ENCODE measurements around the gene C9orf85. TPM values are rescaled to one million over a fixed set of nuclear protein-coding genes. Genes with fewer than 3 reads are reported as not detected.
"Not testable (repeated sequence)": the region's sequence is repeated elsewhere in the genome, so short reads cannot be mapped to it uniquely, and the experiment has no call there.

Gene C9orf85
- total and polyA plus RNA-seq, 4 experiments from 2014 or later = 8.2 to 10.9 (median 10.5) TPM

DNA sequence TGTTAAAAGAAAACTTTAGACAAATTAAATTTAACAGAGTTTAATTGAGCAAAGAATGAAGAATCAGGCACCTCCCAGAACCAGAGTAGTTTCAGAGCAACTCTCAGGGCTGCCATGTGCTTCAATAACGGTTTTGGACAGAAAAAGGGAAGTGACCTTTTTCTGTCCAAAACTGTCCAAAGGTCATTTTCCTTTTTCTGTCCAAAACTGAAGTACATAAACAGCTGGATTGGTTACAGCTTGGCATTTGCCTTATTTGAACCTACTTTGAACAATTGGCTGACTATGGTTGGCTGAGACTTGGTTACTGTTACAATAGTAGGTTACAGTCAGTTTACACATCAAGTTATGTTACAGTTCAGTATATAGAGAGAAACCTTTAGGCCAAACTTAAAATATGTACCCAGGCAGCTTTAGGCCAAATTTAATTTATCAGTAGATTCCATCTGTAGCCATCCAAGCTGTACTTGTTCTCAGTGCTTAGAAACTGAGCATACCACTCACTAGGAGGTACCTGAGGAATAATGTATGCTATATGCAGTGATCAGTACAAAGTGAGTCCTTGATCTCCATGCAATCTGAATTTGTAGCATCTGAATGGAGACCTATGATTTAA lies 44.0 kb downstream of the C9orf85 start:
- no peaks in the 10 kb centered on the region for H3K9me3 Mint-ChIP-seq
- Histone ChIP-seq H3K4me3 (ENCODE audit: low read length in 2 of 2) (no peak overlapping the region), H3K36me3 (ENCODE audit: insufficient read depth, low read length) (peaks cover 8% of the 10 kb centered on the region), H3K27ac (ENCODE audit: low read depth, low read length) (no peak overlapping the region), H3K27me3 (ENCODE audit: insufficient read depth, low read length) (no peaks in the 10 kb centered on the region), H3K4me1 (ENCODE audit: insufficient read depth, low read length) (no peaks in the 10 kb centered on the region), H3K9me3 (ENCODE audit: control insufficient read depth in 1 of 2, low read length in 2 of 2) (no peaks in the 10 kb centered on the region)
- no peaks in the 10 kb centered on the region for H3K27me3 Mint-ChIP-seq
- DNase-seq = no peak
- ChIA-PET CTCF (ENCODE audit: partially characterized antibody) (no interaction called here), POLR2A (ENCODE audit: partially characterized antibody) (no interaction called here)
- peaks cover 0 to 3% (median under 1%) of the 10 kb centered on the region in 4 donors for H3K4me1 Mint-ChIP-seq
- no peak overlapping the region for H3K27ac Mint-ChIP-seq
- peaks cover 37 to 39% of the 10 kb centered on the region in 2 donors for H3K36me3 Mint-ChIP-seq
- no peak overlapping the region for H3K4me3 Mint-ChIP-seq
- intact Hi-C loops (cut with micrococcal nuclease) = no loop called here

DNA sequence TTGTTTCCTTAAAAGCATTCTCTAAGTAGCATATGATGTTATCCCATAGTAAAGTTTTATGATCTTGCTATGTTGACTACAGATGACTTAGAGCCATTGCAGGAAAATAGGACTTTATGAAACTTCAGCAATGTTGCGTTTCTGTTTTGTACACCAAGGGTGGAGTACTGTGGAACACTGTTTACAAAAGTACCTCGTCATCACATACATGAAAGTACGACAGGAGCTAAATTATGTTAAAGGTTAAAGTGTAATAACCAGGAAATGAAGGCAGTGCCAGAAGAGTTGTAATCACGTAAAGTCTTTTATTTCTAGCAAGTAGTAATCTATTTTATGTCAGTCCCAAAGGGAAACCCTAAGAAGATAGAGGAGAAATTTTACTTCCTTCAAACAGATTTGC lies 50.9 kb downstream of the C9orf85 start:
- no peak overlapping the region for H3K4me3 Mint-ChIP-seq
- H3K4me1 ChIP-seq (ENCODE audit: insufficient read depth, low read length) = no peaks in the 10 kb centered on the region
- no peak for DNase-seq
- H3K27me3 Mint-ChIP-seq = no peaks in the 10 kb centered on the region
- peaks cover 8% of the 10 kb centered on the region for H3K36me3 ChIP-seq (ENCODE audit: insufficient read depth, low read length)
- no peak overlapping the region for H3K27ac Mint-ChIP-seq
- CTCF ChIA-PET (ENCODE audit: partially characterized antibody) = no interaction called here
- H3K27me3 ChIP-seq (ENCODE audit: insufficient read depth, low read length) = no peaks in the 10 kb centered on the region
- H3K9me3 ChIP-seq (ENCODE audit: control insufficient read depth in 1 of 2, low read length in 2 of 2) = no peaks in the 10 kb centered on the region
- H3K9me3 Mint-ChIP-seq = peaks cover 0 to 11% (median 5%) of the 10 kb centered on the region in 8 donors
- no peak overlapping the region for H3K27ac ChIP-seq (ENCODE audit: low read depth, low read length)
- POLR2A ChIA-PET (ENCODE audit: partially characterized antibody) = interaction anchor here (0.6 kb wide), 1 partner anchor 32 kb away, joined by 4 read pairs; no protein-coding TSS in a partner anchor
- intact Hi-C loops (cut with micrococcal nuclease) = no loop called here
- peaks cover 0 to 5% (median under 1%) of the 10 kb centered on the region in 4 donors for H3K4me1 Mint-ChIP-seq
- H3K36me3 Mint-ChIP-seq = peaks cover 51 to 55% of the 10 kb centered on the region in 2 donors
- H3K4me3 ChIP-seq (ENCODE audit: low read length in 2 of 2) = no peak overlapping the region

DNA sequence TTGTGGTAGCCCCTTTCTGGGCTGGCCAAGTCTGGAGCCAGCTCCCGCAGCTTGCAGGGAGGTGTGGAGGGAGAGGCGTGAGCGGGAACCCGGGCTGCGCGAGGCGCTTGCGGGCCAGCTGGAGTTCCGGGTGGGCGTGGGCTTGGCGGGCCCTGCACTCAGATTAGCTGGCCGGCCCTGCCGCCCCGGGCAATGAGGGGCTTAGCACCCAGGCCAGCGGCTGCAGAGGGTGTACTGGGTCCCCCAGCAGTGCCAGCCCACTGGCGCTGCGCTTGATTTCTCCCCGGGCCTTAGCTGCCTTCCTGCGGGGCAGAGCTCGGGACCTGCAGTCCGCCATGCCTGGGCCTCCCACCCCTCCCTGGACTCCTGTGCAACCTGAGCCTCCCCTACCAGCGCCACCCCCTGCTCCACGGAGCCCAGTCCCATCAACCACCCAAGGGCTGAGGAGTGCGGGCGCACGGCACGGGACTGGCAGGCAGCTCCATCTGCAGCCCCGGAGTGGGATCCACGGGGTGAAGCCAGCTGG lies 52.1 kb downstream of the C9orf85 start:
- Mint-ChIP-seq H3K9me3 (peaks cover under 1 to 21% (median 12%) of the 10 kb centered on the region in 8 donors), H3K36me3 (peaks cover 60 to 61% of the 10 kb centered on the region in 2 donors)
- not testable (repeated sequence) for H3K27ac Mint-ChIP-seq

DNA sequence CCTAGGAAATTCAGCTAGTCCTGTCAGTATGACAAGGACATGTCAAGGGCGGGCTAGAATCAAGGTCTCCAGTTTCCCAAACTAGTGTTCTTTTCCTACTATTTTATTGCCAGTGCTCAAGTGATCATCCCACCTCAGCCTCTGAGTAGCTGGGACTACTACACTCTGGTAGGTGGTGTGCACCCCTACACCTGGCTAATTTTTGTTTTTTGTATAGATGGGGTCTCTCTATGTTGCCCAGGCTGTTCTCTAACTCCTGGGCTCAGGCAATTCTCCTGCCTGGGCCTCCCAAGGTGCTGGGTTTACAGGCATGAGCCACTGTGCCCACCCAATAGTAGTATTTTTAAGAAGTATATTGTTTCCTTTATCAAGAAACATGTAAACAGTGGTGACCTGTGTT lies 54.0 kb downstream of the C9orf85 start:
- Histone ChIP-seq H3K27me3 (ENCODE audit: insufficient read depth, low read length) (no peaks in the 10 kb centered on the region), H3K27ac (ENCODE audit: low read depth, low read length) (no peak overlapping the region), H3K36me3 (ENCODE audit: insufficient read depth, low read length) (no peaks in the 10 kb centered on the region), H3K9me3 (ENCODE audit: control insufficient read depth in 1 of 2, low read length in 2 of 2) (peaks cover 0 to 3% of the 10 kb centered on the region in 2 donors), H3K4me3 (ENCODE audit: low read length in 2 of 2) (no peak overlapping the region), H3K4me1 (ENCODE audit: insufficient read depth, low read length) (no peaks in the 10 kb centered on the region)
- ChIA-PET CTCF (ENCODE audit: partially characterized antibody) (interaction anchor here (1.3 kb wide), 1 partner anchor 60 kb away, joined by 4 read pairs; no protein-coding TSS in a partner anchor), POLR2A (ENCODE audit: partially characterized antibody) (no interaction called here)
- intact Hi-C loops (cut with micrococcal nuclease) = no loop called here
- Mint-ChIP-seq H3K27ac (peak overlapping the region in 1 of 7 donors; percentile 14), H3K4me3 (no peak overlapping the region), H3K4me1 (peaks cover 0 to 5% (median 1%) of the 10 kb centered on the region in 4 donors), H3K36me3 (peaks cover 58 to 70% of the 10 kb centered on the region in 2 donors), H3K9me3 (peaks cover 4 to 29% (median 22%) of the 10 kb centered on the region in 8 donors), H3K27me3 (no peaks in the 10 kb centered on the region)
- DNase-seq = no peak

More for the DNA sequence above, 52.1 kb downstream of the C9orf85 start:
- DNase-seq; H3K4me3 Mint-ChIP-seq; intact Hi-C loops (cut with micrococcal nuclease); H3K4me1 ChIP-seq (ENCODE audit: insufficient read depth, low read length); H3K9me3 ChIP-seq (ENCODE audit: control insufficient read depth in 1 of 2, low read length in 2 of 2); H3K27me3 Mint-ChIP-seq; H3K4me3 ChIP-seq (ENCODE audit: low read length in 2 of 2); H3K27me3 ChIP-seq (ENCODE audit: insufficient read depth, low read length); POLR2A ChIA-PET (ENCODE audit: partially characterized antibody); H3K27ac ChIP-seq (ENCODE audit: low read depth, low read length); H3K4me1 Mint-ChIP-seq; H3K36me3 ChIP-seq (ENCODE audit: insufficient read depth, low read length): not testable (repeated sequence)
- CTCF ChIA-PET (ENCODE audit: partially characterized antibody) = interaction anchor here (1.4 kb wide), 1 partner anchor 359 kb away, joined by 3 read pairs; no protein-coding TSS in a partner anchor

- Histone ChIP-seq H3K4me3 (ENCODE audit: low read length in 2 of 2) (no peak overlapping the region), H3K27ac (ENCODE audit: low read depth, low read length) (no peak overlapping the region), H3K4me1 (ENCODE audit: insufficient read depth, low read length) (no peaks in the 10 kb centered on the region), H3K36me3 (ENCODE audit: insufficient read depth, low read length) (no peaks in the 10 kb centered on the region), H3K27me3 (ENCODE audit: insufficient read depth, low read length) (no peaks in the 10 kb centered on the region), H3K9me3 (ENCODE audit: control insufficient read depth in 1 of 2, low read length in 2 of 2) (peaks cover 0 to 3% of the 10 kb centered on the region in 2 donors)
- intact Hi-C loops (cut with micrococcal nuclease) = no loop called here
- ChIA-PET POLR2A (ENCODE audit: partially characterized antibody) (no interaction called here), CTCF (ENCODE audit: partially characterized antibody) (interaction anchor here (0.9 kb wide), 1 partner anchor 148 kb away, joined by 3 read pairs; no protein-coding TSS in a partner anchor)
- H3K9me3 Mint-ChIP-seq = peaks cover 4 to 29% (median 22%) of the 10 kb centered on the region in 8 donors
- no peak overlapping the region for H3K27ac Mint-ChIP-seq
- peaks cover 66 to 72% of the 10 kb centered on the region in 2 donors for H3K36me3 Mint-ChIP-seq
- peaks cover 0 to 5% (median 2%) of the 10 kb centered on the region in 4 donors for H3K4me1 Mint-ChIP-seq
- H3K4me3 Mint-ChIP-seq = no peak overlapping the region
- H3K27me3 Mint-ChIP-seq = no peaks in the 10 kb centered on the region
- no peak for DNase-seq
These were observed 55.2 kb downstream of the C9orf85 start for GRCh38 chr9:71966601-71967000.

DNA sequence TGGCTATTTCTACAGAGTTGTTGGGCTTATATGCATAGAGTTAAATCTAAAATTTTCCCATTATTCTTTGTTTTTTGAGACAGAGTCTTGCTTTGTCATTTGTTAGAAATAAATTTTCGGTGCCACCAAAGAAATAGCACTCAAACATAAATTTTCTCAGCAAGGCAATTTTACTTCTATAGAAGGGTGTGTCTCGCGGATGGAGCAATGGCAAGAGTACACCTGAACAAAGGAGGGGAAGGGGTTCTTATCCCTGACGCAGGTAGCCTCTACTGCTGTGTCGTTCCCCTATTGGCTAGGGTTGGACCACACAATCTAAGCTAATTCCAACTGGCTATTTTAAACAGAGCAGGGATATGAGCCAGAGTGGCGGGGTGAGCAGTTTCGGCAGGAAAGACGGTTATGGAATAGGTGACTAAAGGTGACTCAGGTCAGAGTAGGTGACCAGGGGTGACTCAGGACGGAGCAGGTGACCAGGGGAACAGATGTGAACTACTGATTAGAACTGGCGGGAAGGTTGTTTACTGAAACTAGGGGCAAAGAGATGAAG lies 57.2 kb downstream of the C9orf85 start:
- H3K36me3 ChIP-seq (ENCODE audit: insufficient read depth, low read length) = no peaks in the 10 kb centered on the region
- peaks cover 0 to 3% of the 10 kb centered on the region in 2 donors for H3K9me3 ChIP-seq (ENCODE audit: control insufficient read depth in 1 of 2, low read length in 2 of 2)
- no peak for DNase-seq
- H3K9me3 Mint-ChIP-seq = peaks cover 4 to 29% (median 22%) of the 10 kb centered on the region in 8 donors
- H3K4me3 Mint-ChIP-seq = peak overlapping the region in 1 of 8 donors; percentile 26
- H3K4me1 ChIP-seq (ENCODE audit: insufficient read depth, low read length) = no peaks in the 10 kb centered on the region
- no peaks in the 10 kb centered on the region for H3K27me3 Mint-ChIP-seq
- peaks cover 61 to 65% of the 10 kb centered on the region in 2 donors for H3K36me3 Mint-ChIP-seq
- intact Hi-C loops (cut with micrococcal nuclease) = no loop called here
- H3K27ac ChIP-seq (ENCODE audit: low read depth, low read length) = no peak overlapping the region
- CTCF ChIA-PET (ENCODE audit: partially characterized antibody) = no interaction called here
- no peak overlapping the region for H3K27ac Mint-ChIP-seq
- no peak overlapping the region for H3K4me3 ChIP-seq (ENCODE audit: low read length in 2 of 2)
- H3K27me3 ChIP-seq (ENCODE audit: insufficient read depth, low read length) = no peaks in the 10 kb centered on the region
- H3K4me1 Mint-ChIP-seq = peaks cover 0 to 5% (median 2%) of the 10 kb centered on the region in 4 donors
- POLR2A ChIA-PET (ENCODE audit: partially characterized antibody) = no interaction called here

GRCh38 chr9:71975833-71976232 lies 64.4 kb downstream of the C9orf85 start:
- Histone ChIP-seq H3K9me3 (ENCODE audit: control insufficient read depth in 1 of 2, low read length in 2 of 2) (no peaks in the 10 kb centered on the region), H3K36me3 (ENCODE audit: insufficient read depth, low read length) (no peaks in the 10 kb centered on the region), H3K4me1 (ENCODE audit: insufficient read depth, low read length) (no peaks in the 10 kb centered on the region), H3K27ac (ENCODE audit: low read depth, low read length) (no peak overlapping the region), H3K27me3 (ENCODE audit: insufficient read depth, low read length) (no peaks in the 10 kb centered on the region), H3K4me3 (ENCODE audit: low read length in 2 of 2) (no peak overlapping the region)
- intact Hi-C loops (cut with micrococcal nuclease) = no loop called here
- CTCF ChIA-PET (ENCODE audit: partially characterized antibody) = interaction anchor here (2.5 kb wide), 1 partner anchor 371 kb away, joined by 10 read pairs; no protein-coding TSS in a partner anchor
- H3K4me3 Mint-ChIP-seq = no peak overlapping the region
- H3K27me3 Mint-ChIP-seq = no peaks in the 10 kb centered on the region
- H3K36me3 Mint-ChIP-seq = peaks cover 11 to 17% of the 10 kb centered on the region in 2 donors
- DNase-seq = no peak
- H3K9me3 Mint-ChIP-seq = no peaks in the 10 kb centered on the region
- POLR2A ChIA-PET (ENCODE audit: partially characterized antibody) = no interaction called here
- no peak overlapping the region for H3K27ac Mint-ChIP-seq
- peaks cover 0 to 2% (median 0%) of the 10 kb centered on the region in 4 donors for H3K4me1 Mint-ChIP-seq
